Osteoblast (primary cell): Measurements from ENCODE around the gene KIF13A. TPM values are rescaled to one million over a fixed set of nuclear protein-coding genes. Genes with fewer than 3 reads are reported as not detected.

ENCODE experiments used
- DNase-seq: peaks from one replicate; pipeline ENCODE4 v3.0.0; 2011; ENCODE audit warnings: low spot score, mixed read lengths; ENCODE audit not compliant: insufficient read length; ENCODE audit errors: missing footprints
- H2AFZ ChIP-seq: 2 replicates; pipeline ENCODE4 v1.6.0; 2011; ENCODE audit warnings: mild to moderate bottlenecking, low read length
- H3K27ac ChIP-seq: 2 replicates; pipeline ENCODE4 v1.5.1; 2011; ENCODE audit warnings: mild to moderate bottlenecking, low read depth, low read length, moderate library complexity
- H3K27me3 ChIP-seq: 2 replicates; pipeline ENCODE4 v1.6.0; 2012; ENCODE audit warnings: mild to moderate bottlenecking, control low read depth, inconsistent platforms, low read length, moderate library complexity; ENCODE audit not compliant: insufficient read depth
- H3K36me3 ChIP-seq: 2 replicates; pipeline ENCODE4 v1.5.1; 2011; ENCODE audit warnings: mild to moderate bottlenecking, low read length, control low read depth, moderate library complexity; ENCODE audit not compliant: insufficient read depth
- H3K4me1 ChIP-seq: 2 replicates; pipeline ENCODE4 v1.5.1; 2011; ENCODE audit warnings: mild to moderate bottlenecking, low read length, control low read depth, moderate library complexity; ENCODE audit not compliant: insufficient read depth
- H3K4me2 ChIP-seq: 2 replicates; pipeline ENCODE4 v1.6.0; 2011; ENCODE audit warnings: mild to moderate bottlenecking, low read length; ENCODE audit not compliant: insufficient read depth
- H3K4me3 ChIP-seq: fragments of 200-600 bp; sonication (generic); 3 replicates; pipeline ENCODE4 v1.5.1; 2012; ENCODE audit warnings: mild to moderate bottlenecking, low read length, inconsistent platforms; ENCODE audit not compliant: insufficient read depth
- H3K79me2 ChIP-seq: 2 replicates; pipeline ENCODE4 v1.6.0; 2012; ENCODE audit warnings: mild to moderate bottlenecking, low read length, control low read depth, inconsistent platforms; ENCODE audit not compliant: insufficient read depth
- H3K9me3 ChIP-seq: 2 replicates; pipeline ENCODE4 v1.5.1; 2011; ENCODE audit warnings: low read depth, low read length, control low read depth
- H4K20me1 ChIP-seq: 2 replicates; pipeline ENCODE4 v1.6.0; 2012; ENCODE audit warnings: mild to moderate bottlenecking, low read length, control low read depth; ENCODE audit not compliant: insufficient read depth
- total RNA-seq: library from RNA; depleted of rRNA; stranded (reverse); fragments of >200 nt; gene quantifications from 2 replicates; pipeline ENCODE4 v1.2.3, GENCODE V29; 2012
- TF ChIP-seq, protein P1 (sequence below): IDR thresholded peaks from 2 replicates; pipeline ENCODE4 v1.5.1; 2011; ENCODE audit warnings: mild to moderate bottlenecking, low read depth, low read length, moderate library complexity; ENCODE audit errors: extremely low read depth

The KIF13A gene
- total RNA-seq, 1 donor = 61.5 TPM

DNA sequence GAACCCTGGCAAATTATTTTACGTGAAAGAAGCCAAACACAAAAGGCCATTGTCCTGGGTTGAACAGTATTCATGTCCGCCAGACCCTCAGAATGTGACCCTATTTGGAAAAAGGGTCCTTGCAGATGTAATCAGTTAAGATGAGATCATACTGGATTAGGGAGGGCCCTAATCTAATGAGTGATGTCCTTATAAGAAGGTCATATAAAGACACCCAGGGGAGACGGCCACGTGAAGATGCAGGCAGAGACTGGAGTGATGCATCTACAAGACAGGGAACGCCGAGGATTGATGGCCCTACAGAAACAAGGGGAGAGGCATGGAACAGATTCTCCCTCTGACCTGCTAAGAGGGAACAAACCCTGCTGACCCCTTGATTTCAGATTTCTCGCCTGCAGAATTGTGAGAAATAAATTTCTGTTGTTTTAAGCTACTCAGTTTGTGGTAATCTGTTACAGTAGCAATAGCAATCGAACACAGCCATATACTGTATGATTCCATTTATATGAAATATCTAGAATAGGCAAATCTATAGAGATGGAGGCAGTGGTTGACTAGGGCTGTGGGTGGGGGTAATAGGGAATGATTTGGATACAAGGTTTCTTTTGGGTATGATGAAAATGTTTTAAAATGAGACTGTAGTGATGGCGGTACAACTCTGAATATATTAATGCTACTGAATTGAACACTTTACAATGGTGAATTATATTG is 147.8 kb downstream of the KIF13A start:
- H3K4me2 ChIP-seq = no peak overlapping the region
- H3K36me3 ChIP-seq = peaks cover 23% of the 10 kb centered on the region
- DNase-seq = no peak
- no peak overlapping the region for H3K4me3 ChIP-seq
- H4K20me1 ChIP-seq = no peaks in the 10 kb centered on the region
- H3K27ac ChIP-seq = no peak overlapping the region
- no peak overlapping the region for H2AFZ ChIP-seq
- no peaks in the 10 kb centered on the region for H3K79me2 ChIP-seq
- H3K9me3 ChIP-seq = no peaks in the 10 kb centered on the region
- H3K4me1 ChIP-seq = no peaks in the 10 kb centered on the region
- TF ChIP-seq, protein P1, sequence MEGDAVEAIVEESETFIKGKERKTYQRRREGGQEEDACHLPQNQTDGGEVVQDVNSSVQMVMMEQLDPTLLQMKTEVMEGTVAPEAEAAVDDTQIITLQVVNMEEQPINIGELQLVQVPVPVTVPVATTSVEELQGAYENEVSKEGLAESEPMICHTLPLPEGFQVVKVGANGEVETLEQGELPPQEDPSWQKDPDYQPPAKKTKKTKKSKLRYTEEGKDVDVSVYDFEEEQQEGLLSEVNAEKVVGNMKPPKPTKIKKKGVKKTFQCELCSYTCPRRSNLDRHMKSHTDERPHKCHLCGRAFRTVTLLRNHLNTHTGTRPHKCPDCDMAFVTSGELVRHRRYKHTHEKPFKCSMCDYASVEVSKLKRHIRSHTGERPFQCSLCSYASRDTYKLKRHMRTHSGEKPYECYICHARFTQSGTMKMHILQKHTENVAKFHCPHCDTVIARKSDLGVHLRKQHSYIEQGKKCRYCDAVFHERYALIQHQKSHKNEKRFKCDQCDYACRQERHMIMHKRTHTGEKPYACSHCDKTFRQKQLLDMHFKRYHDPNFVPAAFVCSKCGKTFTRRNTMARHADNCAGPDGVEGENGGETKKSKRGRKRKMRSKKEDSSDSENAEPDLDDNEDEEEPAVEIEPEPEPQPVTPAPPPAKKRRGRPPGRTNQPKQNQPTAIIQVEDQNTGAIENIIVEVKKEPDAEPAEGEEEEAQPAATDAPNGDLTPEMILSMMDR = no peak
- H3K27me3 ChIP-seq = no peaks in the 10 kb centered on the region

DNA sequence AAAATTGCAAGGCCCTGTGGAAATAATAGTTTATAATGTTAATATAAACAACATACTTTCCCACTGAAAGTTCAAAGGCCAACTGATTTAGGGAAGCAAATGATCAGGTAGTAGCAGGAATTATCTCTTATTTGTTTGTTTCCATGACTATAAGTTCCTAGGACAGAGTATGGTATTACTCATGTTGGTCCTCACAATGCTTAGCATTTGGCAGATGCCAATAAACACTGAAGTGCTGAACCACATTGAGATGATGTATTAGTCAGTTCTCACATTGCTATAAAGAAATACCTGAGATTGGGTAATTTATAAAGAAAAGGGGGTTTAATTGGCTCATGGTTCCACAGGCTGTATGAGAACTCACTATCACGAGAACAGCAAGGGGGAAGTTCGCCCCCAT is 151.1 kb downstream of the KIF13A start:
- H3K27me3 ChIP-seq = no peaks in the 10 kb centered on the region
- no peaks in the 10 kb centered on the region for H3K9me3 ChIP-seq
- H3K4me1 ChIP-seq = peaks cover 3% of the 10 kb centered on the region
- no peak for DNase-seq
- TF ChIP-seq, protein P1 = no peak
- no peak overlapping the region for H2AFZ ChIP-seq
- no peak overlapping the region for H3K4me3 ChIP-seq
- no peaks in the 10 kb centered on the region for H3K79me2 ChIP-seq
- H3K27ac ChIP-seq = no peak overlapping the region
- H4K20me1 ChIP-seq = no peaks in the 10 kb centered on the region
- peaks cover 28% of the 10 kb centered on the region for H3K36me3 ChIP-seq
- H3K4me2 ChIP-seq = no peak overlapping the region

DNA sequence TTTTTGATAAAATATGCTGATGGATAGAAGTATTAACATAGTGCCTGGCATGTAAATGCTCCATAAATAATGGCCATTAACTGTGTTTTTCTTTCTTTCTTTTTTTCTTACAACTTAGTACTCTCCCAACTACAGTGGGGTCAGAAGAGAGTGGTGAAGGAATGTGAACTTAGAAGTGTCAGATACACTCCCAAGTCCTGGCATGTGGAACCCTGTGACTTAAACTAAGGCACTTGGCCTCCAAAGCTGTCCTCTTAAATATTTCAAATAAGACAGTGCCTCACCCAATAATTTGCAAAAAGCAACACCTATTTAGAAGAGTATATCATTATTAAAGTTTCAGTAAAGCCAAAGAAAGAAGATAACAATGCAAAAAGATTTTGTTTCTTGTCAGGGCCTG is 151.7 kb downstream of the KIF13A start:
- Histone ChIP-seq H3K4me3 (no peak overlapping the region), H3K36me3 (peaks cover 32% of the 10 kb centered on the region), H4K20me1 (no peaks in the 10 kb centered on the region), H3K4me1 (peaks cover 8% of the 10 kb centered on the region), H3K27ac (no peak overlapping the region), H3K79me2 (no peaks in the 10 kb centered on the region), H3K9me3 (no peaks in the 10 kb centered on the region), H3K27me3 (no peaks in the 10 kb centered on the region), H2AFZ (no peak overlapping the region), H3K4me2 (no peak overlapping the region)
- TF ChIP-seq, protein P1 = no peak
- DNase-seq = no peak

DNA sequence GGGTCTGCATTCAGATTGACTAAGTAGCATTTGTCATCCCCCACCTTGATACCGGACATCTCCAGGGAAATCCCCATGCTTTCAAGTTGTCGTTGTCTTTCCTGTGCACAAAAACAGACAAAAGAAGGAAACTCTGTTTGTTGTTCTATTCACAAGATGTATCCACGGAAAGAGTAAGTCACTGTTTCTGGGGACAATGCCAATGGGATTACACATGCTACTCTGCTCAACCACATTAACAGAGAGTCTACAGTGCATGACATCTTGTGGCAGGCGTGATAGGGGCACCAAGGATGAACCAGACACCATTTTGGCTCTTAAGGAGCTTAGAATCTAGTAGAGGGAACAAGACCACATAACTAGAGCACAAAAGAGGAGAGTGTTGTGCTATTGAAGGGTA is 156.3 kb downstream of the KIF13A start:
- peaks cover 55% of the 10 kb centered on the region for H3K36me3 ChIP-seq
- H3K4me1 ChIP-seq = peaks cover 8% of the 10 kb centered on the region
- DNase-seq = no peak
- H3K4me3 ChIP-seq = no peak overlapping the region
- peak overlapping the region; percentile 79 for H3K27ac ChIP-seq
- TF ChIP-seq, protein P1 = no peak
- H2AFZ ChIP-seq = no peak overlapping the region
- no peaks in the 10 kb centered on the region for H3K27me3 ChIP-seq
- no peaks in the 10 kb centered on the region for H4K20me1 ChIP-seq
- H3K9me3 ChIP-seq = no peaks in the 10 kb centered on the region
- no peak overlapping the region for H3K4me2 ChIP-seq
- no peaks in the 10 kb centered on the region for H3K79me2 ChIP-seq
